HepG2 (cell line): ENCODE results near the gene GSKIP. TPM values are rescaled to one million over a fixed set of nuclear protein-coding genes. Genes with fewer than 3 reads are reported as not detected.

Source experiments
- CEBPG ChIP-seq: IDR thresholded peaks from 2 replicates; pipeline ENCODE4 v1.6.1; 2016
- ERF ChIP-seq: IDR thresholded peaks from 2 replicates; pipeline ENCODE4 v1.6.1; 2018; ENCODE audit warnings: missing biosample characterization, missing genetic modification reagents
- GLMP ChIP-seq: sonication (generic); formaldehyde crosslinking; IDR thresholded peaks from 2 replicates; pipeline ENCODE4 v1.9.0; 2021; ENCODE audit warnings: missing genetic modification reagents, mild to moderate bottlenecking, borderline replicate concordance
- HNF1A ChIP-seq, 2 experiments: sonication (generic) in 1 of 2; formaldehyde crosslinking in 1 of 2; IDR thresholded peaks; 2 replicates each; pipeline versions ENCODE4 v1.4.0 to v1.6.1; 2016 to 2020; ENCODE audit warnings: borderline replicate concordance in 1 of 2, low read depth in 1 of 2, mild to moderate bottlenecking in 1 of 2, missing genetic modification reagents in 1 of 2
- JUNB ChIP-seq: sonication (generic); formaldehyde crosslinking; IDR thresholded peaks from 2 replicates; pipeline ENCODE4 v1.8.0; 2022; ENCODE audit warnings: missing genetic modification reagents, mild to moderate bottlenecking, borderline replicate concordance
- NFKBIZ ChIP-seq: IDR thresholded peaks from 2 replicates; pipeline ENCODE4 v1.6.1; 2018; ENCODE audit warnings: missing genetic modification reagents, missing compliant biosample characterization
- RFXANK ChIP-seq: IDR thresholded peaks from 2 replicates; pipeline ENCODE4 v1.6.1; 2016
- TEF ChIP-seq: sonication (generic); formaldehyde crosslinking; IDR thresholded peaks from 2 replicates; pipeline ENCODE4 v1.5.0; 2020; ENCODE audit warnings: missing genetic modification reagents
- TRIM24 ChIP-seq: sonication (generic); formaldehyde crosslinking; IDR thresholded peaks from 2 replicates; pipeline ENCODE4 v1.8.0; 2022; ENCODE audit warnings: mild to moderate bottlenecking, missing genetic modification reagents
- ZMAT3 ChIP-seq: sonication (generic); formaldehyde crosslinking; conservative IDR thresholded peaks from 2 replicates; pipeline ENCODE4 v1.7.0; 2021; ENCODE audit warnings: missing genetic modification reagents
- ZMYM4 ChIP-seq: sonication (generic); formaldehyde crosslinking; IDR thresholded peaks from 2 replicates; pipeline ENCODE4 v1.8.1; 2023; ENCODE audit warnings: mild to moderate bottlenecking, missing genetic modification reagents
- ZNF142 ChIP-seq: sonication (generic); formaldehyde crosslinking; IDR thresholded peaks from 2 replicates; pipeline ENCODE4 v1.4.0; 2020; ENCODE audit warnings: missing genetic modification reagents
- ZNF230 ChIP-seq: sonication (generic); formaldehyde crosslinking; IDR thresholded peaks from 2 replicates; pipeline ENCODE4 v1.4.0; 2020; ENCODE audit warnings: mild to moderate bottlenecking, missing genetic modification reagents
- ZNF33B ChIP-seq: sonication (generic); formaldehyde crosslinking; IDR thresholded peaks from 2 replicates; pipeline ENCODE4 v1.5.1; 2020; ENCODE audit warnings: mild to moderate bottlenecking, missing genetic modification reagents
- ZNF570 ChIP-seq: sonication (generic); formaldehyde crosslinking; IDR thresholded peaks from 2 replicates; pipeline ENCODE4 v1.4.0; 2020; ENCODE audit warnings: mild to moderate bottlenecking, missing genetic modification reagents, borderline replicate concordance
- polyA plus RNA-seq, 8 experiments: library from polyadenylated mRNA; depleted of rRNA in 3 of 8; stranded (reverse) in 7 of 8; unstranded in 1 of 8; fragments of >200 nt; fragmentation: Illumina TruSeq in 4 of 8; extraction: Trizol in 4 of 8; gene quantifications; 2 replicates each; pipeline versions ENCODE4 v1.2.1 to v1.2.3, GENCODE V29; 2011 to 2016; ENCODE audit warnings: low read depth in 4 of 8, missing spikeins in 1 of 8, mixed read lengths in 1 of 8; ENCODE audit not compliant: insufficient read depth in 1 of 8
- total RNA-seq, 5 experiments: library from RNA; depleted of rRNA; stranded (reverse); fragments of >200 nt; fragmentation: Illumina TruSeq; extraction: Trizol; gene quantifications; 2 replicates each; pipeline ENCODE4 v1.2.3, GENCODE V29; 2016; ENCODE audit warnings: low read depth in 1 of 5

Gene GSKIP
- total and polyA plus RNA-seq, 2 of the 13 experiments (the other 11 are each of a cell fraction or from before 2014, with no cell fraction given): 12.5 to 27.3 TPM

DNA sequence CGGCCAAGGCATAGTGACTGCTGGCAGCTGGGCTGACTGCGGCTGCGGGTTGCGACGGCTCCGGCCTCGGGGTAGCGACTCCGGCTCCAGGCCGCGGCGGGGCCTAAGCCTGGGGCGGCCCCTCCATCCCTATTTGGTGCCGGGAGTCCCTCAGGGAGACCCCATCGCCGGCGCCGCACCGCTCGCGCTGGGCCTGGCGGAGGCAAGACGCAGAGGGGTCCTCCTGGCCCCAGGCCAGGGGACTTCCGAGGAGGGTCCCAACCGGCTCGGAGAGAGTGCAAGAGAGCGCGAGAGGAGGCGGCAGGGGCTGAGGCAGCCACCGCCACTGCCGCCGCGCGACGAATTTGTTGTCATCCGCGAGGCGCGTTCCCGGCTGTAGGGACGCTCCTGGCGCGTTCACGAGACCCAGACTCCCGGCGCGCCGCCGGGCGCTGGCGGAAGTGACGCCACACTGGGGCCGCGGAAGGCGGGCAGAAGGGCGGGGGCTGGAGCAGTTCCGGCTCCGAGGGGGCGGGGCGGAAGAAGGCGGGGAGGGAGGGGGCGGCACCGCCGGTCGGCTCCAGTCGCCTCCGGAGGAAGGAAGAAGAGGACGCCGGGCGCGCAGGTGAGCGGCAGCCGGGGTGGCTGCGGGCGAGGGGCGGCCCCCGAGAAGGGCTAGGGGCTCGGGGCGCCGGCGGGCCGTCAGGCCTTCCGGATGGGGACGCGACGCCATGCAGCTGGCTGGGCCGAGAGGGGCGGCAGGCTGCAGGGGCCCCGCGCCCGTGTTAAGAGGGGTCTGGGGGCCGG lies at the start of gene GSKIP, which contains the start of gene ATG2B (continued):
- TF ChIP-seq HNF1A (IDR thresholded peaks at IDR 0.05; ENCODE audit: low read depth): no peak
- peak; percentile 15; the same call in 1 of the 2 replicates for TF ChIP-seq HNF1A (CRISPR knock-in tag; IDR thresholded peaks at IDR 0.05; ENCODE audit: borderline replicate concordance)
- peak; percentile 31; the same call in 1 of the 2 replicates for TF ChIP-seq ZNF230
- TF ChIP-seq NFKBIZ (CRISPR knock-in tag): no peak
- TF ChIP-seq TRIM24: no peak
- 0 out of 2 replicates have a peak, but pooled peaks have one; percentile 5 for TF ChIP-seq CEBPG (CRISPR knock-in tag)
- TF ChIP-seq RFXANK (CRISPR knock-in tag): no peak
- TF ChIP-seq JUNB (CRISPR knock-in tag): no peak
- no peak for TF ChIP-seq GLMP (CRISPR knock-in tag)
- TF ChIP-seq ERF: no peak
- no peak for TF ChIP-seq ZNF33B (CRISPR knock-in tag)
- TF ChIP-seq TEF (CRISPR knock-in tag): no peak
- TF ChIP-seq ZNF142 (CRISPR knock-in tag): peak; percentile 20; the same call in 1 of the 2 replicates
- no peak for TF ChIP-seq ZNF570 (CRISPR knock-in tag)
- peak; percentile 72; the same call in 1 of the 2 replicates for TF ChIP-seq ZMAT3
- peak; percentile 52; the same call in 1 of the 2 replicates for TF ChIP-seq ZMYM4 (CRISPR knock-in tag)
